ENCODE measurements around the gene CKB. TPM values are rescaled to one million over a fixed set of nuclear protein-coding genes. Genes with fewer than 3 reads are reported as not detected.

The CKB gene
- 0.61 TPM for polyA plus RNA-seq

- Mint-ChIP-seq H3K4me1 (peaks cover 10 to 17% (median 11%) of the 10 kb centered on the region in 3 donors), H3K36me3 (no peaks in the 10 kb centered on the region), H3K27me3 (peaks cover 13% of the 10 kb centered on the region), H3K4me3 (peak within 1 kb of the TSS; percentile 64 to 73 (median 68)), H3K9me3 (no peaks in the 10 kb centered on the region), H3K27ac (peak within 1 kb of the TSS in 1 of 3 donors; percentile 90)
Observed at GRCh38 chr14:103522649-103523574, at the start of gene CKB. Gene CKB (minus strand): TSS chr14:103522830. CDS start chr14:103522493, 337 bp downstream.

- no peak overlapping the region for H3K27ac Mint-ChIP-seq
- H3K4me1 Mint-ChIP-seq: peaks cover 9 to 15% (median 10%) of the 10 kb centered on the region in 3 donors
- no peaks in the 10 kb centered on the region for H3K27me3 Mint-ChIP-seq
- peaks cover 3% of the 10 kb centered on the region for H3K36me3 Mint-ChIP-seq
- H3K4me3 Mint-ChIP-seq: no peak overlapping the region
- no peaks in the 10 kb centered on the region for H3K9me3 Mint-ChIP-seq
Observed at GRCh38 chr14:103569408-103569807, 46.8 kb upstream of the CKB start.

- H3K27ac Mint-ChIP-seq: no peak overlapping the region
- H3K36me3 Mint-ChIP-seq: peaks cover 3% of the 10 kb centered on the region
Observed at GRCh38 chr14:103568952-103569351, 46.3 kb upstream of the CKB start.

GRCh38 chr14:103563844-103564505, 41.3 kb upstream of the CKB start:
- peak overlapping the region; percentile 90 to 98 (median 92) for H3K4me3 Mint-ChIP-seq
- H3K27me3 Mint-ChIP-seq: no peaks in the 10 kb centered on the region
- no peaks in the 10 kb centered on the region for H3K36me3 Mint-ChIP-seq
- H3K27ac Mint-ChIP-seq: peak overlapping the region in 1 of 3 donors; percentile 92
- H3K4me1 Mint-ChIP-seq: peaks cover 30 to 42% (median 40%) of the 10 kb centered on the region in 3 donors
- no peaks in the 10 kb centered on the region for H3K9me3 Mint-ChIP-seq

More at GRCh38 chr14:103568952-103569351, 46.3 kb upstream of the CKB start:
- Mint-ChIP-seq H3K4me3 (no peak overlapping the region), H3K27me3 (no peaks in the 10 kb centered on the region), H3K9me3 (no peaks in the 10 kb centered on the region), H3K4me1 (peaks cover 9 to 15% (median 13%) of the 10 kb centered on the region in 3 donors)

- peaks cover 30 to 44% (median 42%) of the 10 kb centered on the region in 3 donors for H3K4me1 Mint-ChIP-seq
Observed at GRCh38 chr14:103563226-103563620, 40.6 kb upstream of the CKB start.

GRCh38 chr14:103562429-103563225, 40.0 kb upstream of the CKB start, which contains the start of the genes BAG5 and COA8:
Gene BAG5 (minus strand): TSS chr14:103562657. CDS start chr14:103561164, 1,493 bp downstream.
Gene COA8 (plus strand): TSS chr14:103562960. CDS start chr14:103563002, 42 bp downstream.
- H3K4me1 Mint-ChIP-seq: peaks cover 27 to 45% (median 38%) of the 10 kb centered on the region in 3 donors

More at GRCh38 chr14:103563226-103563620, 40.6 kb upstream of the CKB start:
- peak overlapping the region; percentile 88 to 98 (median 91) for H3K4me3 Mint-ChIP-seq
- H3K9me3 Mint-ChIP-seq: no peaks in the 10 kb centered on the region
- peak overlapping the region; percentile 70 to 94 (median 92) for H3K27ac Mint-ChIP-seq
- no peaks in the 10 kb centered on the region for H3K27me3 Mint-ChIP-seq
- no peaks in the 10 kb centered on the region for H3K36me3 Mint-ChIP-seq

GRCh38 chr14:103562179-103562428, 39.5 kb upstream of the CKB start:
- Mint-ChIP-seq H3K4me1 (peaks cover 29 to 49% (median 39%) of the 10 kb centered on the region in 3 donors), H3K36me3 (no peaks in the 10 kb centered on the region), H3K27ac (peak overlapping the region; percentile 86 to 93 (median 90)), H3K27me3 (no peaks in the 10 kb centered on the region), H3K4me3 (peak overlapping the region; percentile 90 to 95 (median 93)), H3K9me3 (no peaks in the 10 kb centered on the region)

More at GRCh38 chr14:103562429-103563225, 40.0 kb upstream of the CKB start, which contains the start of the genes BAG5 and COA8:
- H3K27ac Mint-ChIP-seq: peak within 1 kb of the TSS; percentile 92 to 94 (median 93)
- peak within 1 kb of the TSS; percentile 90 to 98 (median 94) for H3K4me3 Mint-ChIP-seq
- no peaks in the 10 kb centered on the region for H3K9me3 Mint-ChIP-seq
- no peaks in the 10 kb centered on the region for H3K27me3 Mint-ChIP-seq
- no peaks in the 10 kb centered on the region for H3K36me3 Mint-ChIP-seq

GRCh38 chr14:103561381-103562178, 39.0 kb upstream of the CKB start:
- Mint-ChIP-seq H3K4me1 (peaks cover 30 to 49% (median 39%) of the 10 kb centered on the region in 3 donors), H3K27me3 (no peaks in the 10 kb centered on the region), H3K27ac (peak overlapping the region; percentile 86 to 93 (median 90)), H3K36me3 (no peaks in the 10 kb centered on the region), H3K4me3 (peak overlapping the region; percentile 90 to 95 (median 93)), H3K9me3 (no peaks in the 10 kb centered on the region)

GRCh38 chr14:103560691-103561090, 38.1 kb upstream of the CKB start:
- peak overlapping the region; percentile 70 to 95 (median 90) for H3K4me3 Mint-ChIP-seq
- H3K9me3 Mint-ChIP-seq: no peaks in the 10 kb centered on the region
- H3K4me1 Mint-ChIP-seq: peaks cover 30 to 48% (median 39%) of the 10 kb centered on the region in 3 donors
- H3K36me3 Mint-ChIP-seq: no peaks in the 10 kb centered on the region
- peak overlapping the region; percentile 34 to 93 (median 90) for H3K27ac Mint-ChIP-seq
- no peaks in the 10 kb centered on the region for H3K27me3 Mint-ChIP-seq

GRCh38 chr14:103559766-103560165, 37.1 kb upstream of the CKB start:
- H3K4me1 Mint-ChIP-seq: peaks cover 30 to 53% (median 38%) of the 10 kb centered on the region in 3 donors

GRCh38 chr14:103558071-103558882, 35.6 kb upstream of the CKB start:
- Mint-ChIP-seq H3K9me3 (no peaks in the 10 kb centered on the region), H3K27ac (no peak overlapping the region), H3K4me1 (peaks cover 26 to 45% (median 36%) of the 10 kb centered on the region in 3 donors), H3K4me3 (peak overlapping the region in 1 of 4 donors; percentile 26), H3K36me3 (no peaks in the 10 kb centered on the region), H3K27me3 (no peaks in the 10 kb centered on the region)

More at GRCh38 chr14:103559766-103560165, 37.1 kb upstream of the CKB start:
- Mint-ChIP-seq H3K4me3 (peak overlapping the region in 1 of 4 donors; percentile 57), H3K27ac (peak overlapping the region in 1 of 3 donors; percentile 93), H3K9me3 (no peaks in the 10 kb centered on the region), H3K36me3 (no peaks in the 10 kb centered on the region), H3K27me3 (no peaks in the 10 kb centered on the region)

- peak overlapping the region in 1 of 4 donors; percentile 69 for H3K4me3 Mint-ChIP-seq
- no peaks in the 10 kb centered on the region for H3K36me3 Mint-ChIP-seq
- H3K27me3 Mint-ChIP-seq: no peaks in the 10 kb centered on the region
- peak overlapping the region in 1 of 3 donors; percentile 78 for H3K27ac Mint-ChIP-seq
- H3K9me3 Mint-ChIP-seq: no peaks in the 10 kb centered on the region
- peaks cover 26 to 45% (median 34%) of the 10 kb centered on the region in 3 donors for H3K4me1 Mint-ChIP-seq
Observed at GRCh38 chr14:103556946-103557758, 34.5 kb upstream of the CKB start.
